A549 (cell line): ENCODE measurements around the gene ACIN1.

Experiments used
- BCL3 ChIP-seq: fragments of >200 bp; sonication (Bioruptor Twin); formaldehyde crosslinking; IDR thresholded peaks from 3 replicates; pipeline ENCODE4 v1.6.1; 2016
- CEBPB ChIP-seq, 2 experiments: fragments of >200 bp in 1 of 2; sonication (Bioruptor Twin) in 1 of 2; formaldehyde crosslinking in 1 of 2; IDR thresholded peaks; 2 replicates each; pipeline ENCODE4 v1.6.1; 2012 to 2016
- CHD2 ChIP-seq: fragments of 150-350 bp; IDR thresholded peaks from 2 replicates; pipeline ENCODE4 v1.6.1; 2014; ENCODE audit warnings: low read length; ENCODE audit not compliant: partially characterized antibody
- CTCF ChIP-seq: fragments of >200 bp; sonication (Bioruptor Twin); formaldehyde crosslinking; IDR thresholded peaks from 3 replicates; pipeline ENCODE4 v1.5.1; 2016
- MAX ChIP-seq: IDR thresholded peaks from 2 replicates; pipeline ENCODE4 v1.6.1; 2012
- NR3C1 ChIP-seq: fragments of >200 bp; sonication (Bioruptor Twin); formaldehyde crosslinking; IDR thresholded peaks from 3 replicates; pipeline ENCODE4 v1.6.1; 2017
- POLR2A ChIP-seq: IDR thresholded peaks from 2 replicates; pipeline ENCODE4 v1.6.1; 2012; ENCODE audit warnings: mild to moderate bottlenecking, low read length
- REST ChIP-seq: fragments of 200-600 bp; sonication (generic); IDR thresholded peaks from 2 replicates; pipeline ENCODE4 v1.6.1; 2016; ENCODE audit warnings: antibody characterized with exemption, mild to moderate bottlenecking, moderate library complexity
- RFX5 ChIP-seq: fragments of 450-650 bp; IDR thresholded peaks from 2 replicates; pipeline ENCODE4 v1.7.1; 2014; ENCODE audit warnings: antibody characterized with exemption, mild to moderate bottlenecking, moderate library complexity
- SMC3 ChIP-seq: fragments of >200 bp; sonication (Bioruptor Twin); formaldehyde crosslinking; IDR thresholded peaks from 3 replicates; pipeline ENCODE4 v1.6.1; 2018; ENCODE audit warnings: inconsistent platforms

- no peak for TF ChIP-seq CTCF
- TF ChIP-seq SMC3 = no peak
- TF ChIP-seq MAX = no peak
- no peak for TF ChIP-seq CEBPB (IDR thresholded peaks at IDR 0.05)
- TF ChIP-seq RFX5 = no peak
- TF ChIP-seq POLR2A = no peak
- TF ChIP-seq REST = no peak
- no peak for TF ChIP-seq CHD2
- no peak for TF ChIP-seq BCL3
- TF ChIP-seq NR3C1 = no peak
Measured at GRCh38 chr14:23066368-23066767, 28.6 kb downstream of the ACIN1 start.
